ENCODE measurements around the gene HEMGN.
A peak's percentile ranks its signal among the peaks of the same experiment; 100 is the strongest.

Gene HEMGN

DNA sequence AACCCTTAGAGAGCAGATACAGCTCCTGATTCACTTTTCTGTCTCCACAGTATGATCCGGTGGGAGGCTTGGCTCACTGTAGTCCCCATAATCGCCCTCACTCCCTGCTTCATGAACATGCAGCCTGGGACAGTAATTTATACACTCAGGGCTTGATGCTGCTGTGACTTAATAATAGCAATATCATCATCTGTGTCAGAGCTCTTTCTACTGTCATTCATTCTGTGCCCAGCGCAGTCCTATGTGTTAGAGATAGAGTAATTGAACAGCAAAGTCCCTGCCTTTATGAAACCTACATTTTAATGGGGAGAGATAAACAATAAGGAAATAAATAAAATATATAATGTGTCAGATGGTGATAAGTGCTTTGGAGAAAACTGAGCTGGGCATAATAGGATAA, 2.8 kb upstream of the HEMGN start:
- no peak overlapping the region for H3K27ac ChIP-seq (ENCODE audit: low read depth, low read length)
- H3K9me3 ChIP-seq (ENCODE audit: low read length): no peaks in the 10 kb centered on the region
- no peak overlapping the region for H3K9ac ChIP-seq (ENCODE audit: low read length)
- H3K4me1 ChIP-seq (ENCODE audit: insufficient read depth, low read length): no peaks in the 10 kb centered on the region
- H3K4me3 ChIP-seq (ENCODE audit: low read depth in 1 of 2, low read length in 2 of 2): no peak overlapping the region
- H3K36me3 ChIP-seq (ENCODE audit: insufficient read depth, low read length): no peaks in the 10 kb centered on the region
- H3K27me3 ChIP-seq (ENCODE audit: control insufficient read depth in 1 of 2, insufficient read depth in 2 of 2, low read length in 2 of 2): no peaks in the 10 kb centered on the region

DNA sequence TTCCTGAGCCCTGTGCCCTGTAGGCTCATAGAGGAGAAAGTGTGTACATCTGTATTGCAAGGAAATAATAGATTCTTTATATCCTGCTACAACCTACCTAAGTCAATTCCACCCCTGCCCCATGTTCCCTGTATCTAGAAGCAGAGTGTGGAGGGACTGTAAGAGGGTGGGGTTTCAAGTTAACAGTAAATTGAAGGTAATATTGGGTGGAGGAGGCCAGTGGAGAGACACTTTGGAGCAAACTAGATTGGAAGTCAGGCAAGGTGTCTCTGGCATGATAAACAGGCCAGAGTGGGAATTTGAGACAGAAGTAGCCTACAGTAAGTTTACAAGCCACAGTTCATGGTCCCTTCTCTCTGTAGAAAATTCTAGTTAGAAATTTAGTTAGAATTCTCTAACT, 2.3 kb upstream of the HEMGN start:
- H3K4me1 ChIP-seq (ENCODE audit: insufficient read depth, low read length): no peaks in the 10 kb centered on the region
- H3K36me3 ChIP-seq (ENCODE audit: insufficient read depth, low read length): no peaks in the 10 kb centered on the region
- H3K27ac ChIP-seq (ENCODE audit: low read depth, low read length): no peak overlapping the region
- no peak overlapping the region for H3K9ac ChIP-seq (ENCODE audit: low read length)
- H3K9me3 ChIP-seq (ENCODE audit: low read length): no peaks in the 10 kb centered on the region
- no peak overlapping the region for H3K4me3 ChIP-seq (ENCODE audit: low read depth in 1 of 2, low read length in 2 of 2)
- no peaks in the 10 kb centered on the region for H3K27me3 ChIP-seq (ENCODE audit: control insufficient read depth in 1 of 2, insufficient read depth in 2 of 2, low read length in 2 of 2)

DNA sequence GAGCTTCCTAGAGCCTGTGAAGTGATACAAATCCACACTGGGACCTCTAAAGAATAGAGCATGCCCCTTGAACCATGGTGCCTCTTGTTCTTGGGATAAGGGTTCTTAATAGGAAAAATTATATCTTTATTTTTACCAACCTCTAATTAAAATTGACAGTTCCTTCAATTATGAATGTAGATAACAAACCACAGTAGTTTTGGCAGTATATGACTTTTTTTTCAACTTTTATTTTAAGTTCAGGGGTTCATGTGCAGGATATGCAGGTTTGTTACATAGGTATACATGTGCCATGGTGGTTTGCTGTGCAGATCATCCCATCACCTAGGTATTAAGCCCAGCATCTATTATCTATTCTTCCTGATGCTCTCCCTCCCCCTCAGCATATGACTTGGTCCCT, 974 bp downstream of the HEMGN start:
- Histone ChIP-seq H3K27ac (ENCODE audit: low read depth, low read length) (no peak overlapping the region), H3K36me3 (ENCODE audit: insufficient read depth, low read length) (no peaks in the 10 kb centered on the region), H3K9ac (ENCODE audit: low read length) (no peak overlapping the region), H3K4me3 (ENCODE audit: low read depth in 1 of 2, low read length in 2 of 2) (no peak overlapping the region), H3K27me3 (ENCODE audit: control insufficient read depth in 1 of 2, insufficient read depth in 2 of 2, low read length in 2 of 2) (no peaks in the 10 kb centered on the region), H3K4me1 (ENCODE audit: insufficient read depth, low read length) (no peaks in the 10 kb centered on the region), H3K9me3 (ENCODE audit: low read length) (no peaks in the 10 kb centered on the region)

DNA sequence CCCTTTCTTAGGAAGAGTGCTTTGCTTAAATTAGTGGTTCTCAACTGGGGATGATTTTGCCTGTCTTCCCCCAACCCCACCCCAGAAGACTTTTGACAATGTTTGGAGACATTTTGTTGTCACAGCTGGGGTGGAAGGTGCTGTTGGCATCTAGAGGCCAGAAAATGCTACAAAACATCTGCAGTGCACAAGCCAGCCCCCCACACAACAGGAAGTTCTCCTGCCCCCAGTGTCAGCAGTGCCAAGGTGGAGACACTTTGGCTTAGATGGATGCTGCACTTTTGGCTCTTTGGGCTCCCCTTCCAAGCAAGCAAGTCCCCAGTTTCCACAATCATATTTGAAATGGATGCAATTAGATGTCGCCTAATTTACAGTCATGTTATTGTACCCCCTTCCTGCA, 2.7 kb downstream of the HEMGN start:
- no peaks in the 10 kb centered on the region for H3K9me3 ChIP-seq (ENCODE audit: low read length)
- H3K4me3 ChIP-seq (ENCODE audit: low read depth in 1 of 2, low read length in 2 of 2): no peak overlapping the region
- H3K9ac ChIP-seq (ENCODE audit: low read length): no peak overlapping the region
- H3K36me3 ChIP-seq (ENCODE audit: insufficient read depth, low read length): no peaks in the 10 kb centered on the region
- H3K27me3 ChIP-seq (ENCODE audit: control insufficient read depth in 1 of 2, insufficient read depth in 2 of 2, low read length in 2 of 2): no peaks in the 10 kb centered on the region
- no peaks in the 10 kb centered on the region for H3K4me1 ChIP-seq (ENCODE audit: insufficient read depth, low read length)
- H3K27ac ChIP-seq (ENCODE audit: low read depth, low read length): no peak overlapping the region

DNA sequence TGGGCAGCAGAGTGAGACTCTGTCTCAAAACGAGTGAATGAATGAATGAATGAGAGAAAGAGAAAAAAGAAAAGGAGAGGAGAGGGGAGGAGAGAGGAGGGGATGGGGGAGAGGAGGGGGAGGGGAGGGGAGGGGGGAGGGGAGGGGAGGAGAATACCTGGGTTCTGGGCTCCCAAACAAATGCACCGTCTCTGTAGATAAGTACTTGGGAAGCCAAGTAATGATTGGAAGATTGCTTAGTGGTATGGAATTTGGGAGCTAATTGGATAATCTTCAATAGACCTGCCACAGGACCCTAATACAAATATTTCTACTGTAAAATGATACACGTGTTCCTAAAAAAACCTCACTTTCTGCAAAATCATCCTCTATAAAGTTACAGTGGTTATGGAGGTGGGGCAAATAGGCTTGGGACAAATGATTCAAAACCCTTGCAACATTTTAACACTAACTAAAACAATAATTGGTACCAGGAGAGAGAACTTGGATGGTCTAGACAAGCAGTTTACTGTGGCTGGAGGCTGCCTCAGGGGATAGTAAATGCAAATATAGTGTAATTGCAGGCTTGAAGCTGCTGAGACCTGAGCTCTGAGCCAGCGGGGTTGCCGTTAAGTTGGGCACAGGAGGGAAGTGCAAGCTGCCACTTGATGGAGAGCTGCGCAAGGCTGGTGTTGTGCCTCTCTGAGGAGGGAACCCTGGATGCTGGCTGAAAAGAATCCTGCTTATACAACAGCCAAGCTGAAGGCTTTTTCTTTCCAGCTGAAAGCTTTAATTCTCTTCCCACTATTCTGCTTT, 3.5 kb downstream of the HEMGN start:
- no peak overlapping the region for H3K9ac ChIP-seq (ENCODE audit: low read length)
- H3K27ac ChIP-seq (ENCODE audit: low read depth, low read length): no peak overlapping the region
- H3K4me1 ChIP-seq (ENCODE audit: insufficient read depth, low read length): no peaks in the 10 kb centered on the region
- H3K27me3 ChIP-seq (ENCODE audit: control insufficient read depth in 1 of 2, insufficient read depth in 2 of 2, low read length in 2 of 2): no peaks in the 10 kb centered on the region
- no peak overlapping the region for H3K4me3 ChIP-seq (ENCODE audit: low read depth in 1 of 2, low read length in 2 of 2)
- H3K36me3 ChIP-seq (ENCODE audit: insufficient read depth, low read length): no peaks in the 10 kb centered on the region
- no peaks in the 10 kb centered on the region for H3K9me3 ChIP-seq (ENCODE audit: low read length)

DNA sequence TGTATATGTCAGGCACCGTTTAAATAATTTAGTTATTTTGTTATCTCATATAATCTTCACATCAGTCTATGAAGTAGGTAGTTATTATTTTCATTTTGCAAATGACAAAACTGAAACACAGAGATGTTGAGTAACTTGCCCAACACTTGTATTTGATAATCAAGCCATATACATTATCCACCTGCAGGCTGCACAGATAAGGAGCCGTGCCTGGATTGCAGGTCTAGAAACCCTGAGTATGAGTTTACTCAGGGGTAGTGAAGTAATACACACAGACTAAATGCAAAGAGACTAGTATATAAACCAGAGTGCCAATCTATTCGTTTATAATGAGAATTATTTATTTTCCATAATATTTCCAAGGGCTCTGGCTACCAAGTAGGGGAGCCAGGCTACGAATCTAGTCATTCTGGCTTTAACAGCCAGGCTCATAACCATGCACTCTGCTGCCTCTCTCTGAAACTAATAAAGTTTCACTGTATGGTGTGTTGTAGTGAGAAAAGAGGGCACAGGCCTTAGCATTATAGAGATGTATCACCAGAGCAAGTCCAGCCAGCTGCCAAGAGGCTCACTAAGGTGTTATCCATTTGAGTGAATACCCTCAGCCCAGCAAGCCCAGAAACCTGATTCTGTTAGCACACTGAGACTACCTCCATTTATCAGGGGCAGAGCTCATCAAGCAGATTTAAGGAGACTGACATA, 4.5 kb downstream of the HEMGN start:
- no peak overlapping the region for H3K27ac ChIP-seq (ENCODE audit: low read depth, low read length)
- H3K27me3 ChIP-seq (ENCODE audit: control insufficient read depth in 1 of 2, insufficient read depth in 2 of 2, low read length in 2 of 2): no peaks in the 10 kb centered on the region
- no peak overlapping the region for H3K9ac ChIP-seq (ENCODE audit: low read length)
- no peaks in the 10 kb centered on the region for H3K9me3 ChIP-seq (ENCODE audit: low read length)
- H3K4me1 ChIP-seq (ENCODE audit: insufficient read depth, low read length): no peaks in the 10 kb centered on the region
- no peaks in the 10 kb centered on the region for H3K36me3 ChIP-seq (ENCODE audit: insufficient read depth, low read length)
- no peak overlapping the region for H3K4me3 ChIP-seq (ENCODE audit: low read depth in 1 of 2, low read length in 2 of 2)

DNA sequence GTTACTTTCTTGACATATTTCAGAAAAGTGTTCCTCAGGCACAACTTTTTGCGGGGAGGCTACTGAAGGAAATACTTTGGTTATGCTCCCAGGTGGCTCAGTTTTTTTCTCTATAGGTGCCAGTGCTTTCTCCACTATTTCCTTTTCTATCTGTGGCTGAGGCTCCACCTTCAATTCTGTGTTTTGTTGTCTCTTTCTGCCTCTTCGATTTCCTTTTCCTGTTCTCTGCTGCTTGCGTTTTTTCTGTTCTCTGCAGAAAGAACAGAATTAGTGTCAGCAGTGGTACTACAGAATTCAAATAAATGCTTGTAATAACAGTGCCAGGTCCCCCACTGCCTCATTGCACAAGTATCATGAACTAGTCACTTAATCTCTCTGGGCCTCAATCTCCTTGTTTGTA, 7.0 kb downstream of the HEMGN start:
- H3K4me1 ChIP-seq (ENCODE audit: insufficient read depth, low read length): no peaks in the 10 kb centered on the region
- H3K27me3 ChIP-seq (ENCODE audit: control insufficient read depth in 1 of 2, insufficient read depth in 2 of 2, low read length in 2 of 2): no peaks in the 10 kb centered on the region
- H3K9me3 ChIP-seq (ENCODE audit: low read length): no peaks in the 10 kb centered on the region
- H3K4me3 ChIP-seq (ENCODE audit: low read depth in 1 of 2, low read length in 2 of 2): no peak overlapping the region
- H3K36me3 ChIP-seq (ENCODE audit: insufficient read depth, low read length): no peaks in the 10 kb centered on the region
- H3K9ac ChIP-seq (ENCODE audit: low read length): no peak overlapping the region
- H3K27ac ChIP-seq (ENCODE audit: low read depth, low read length): no peak overlapping the region

DNA sequence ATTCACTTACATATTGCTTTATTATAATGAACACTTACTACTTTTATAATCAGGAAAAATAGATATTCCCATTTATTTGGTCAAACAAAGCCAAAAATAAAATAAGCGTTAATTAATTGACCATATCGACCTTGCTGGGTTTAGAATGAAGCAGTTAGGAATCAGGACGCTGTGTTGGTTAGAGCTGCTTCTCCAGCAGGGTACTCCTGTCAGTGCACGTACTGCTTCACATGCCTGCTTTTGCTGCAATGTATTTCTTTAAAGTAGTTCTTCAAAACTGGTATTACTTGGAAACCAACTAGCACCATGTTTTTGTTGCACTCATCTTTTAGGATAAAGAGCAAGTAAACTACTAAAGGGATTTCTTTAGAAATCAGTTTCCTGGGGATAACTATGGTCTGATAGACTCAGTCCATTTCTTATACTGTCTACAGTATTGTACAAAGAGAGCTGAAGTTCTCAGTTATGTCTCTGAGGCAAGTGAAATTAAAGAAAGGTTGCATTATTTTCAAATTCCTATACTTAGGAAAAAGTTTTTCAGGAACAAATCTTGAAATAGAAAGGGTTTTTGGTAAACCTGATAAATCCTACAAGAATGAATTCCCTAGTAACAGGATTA, 8.9 kb downstream of the HEMGN start:
- no peak overlapping the region for H3K4me3 ChIP-seq (ENCODE audit: low read depth in 1 of 2, low read length in 2 of 2)
- H3K4me1 ChIP-seq (ENCODE audit: insufficient read depth, low read length): no peaks in the 10 kb centered on the region
- no peak overlapping the region for H3K9ac ChIP-seq (ENCODE audit: low read length)
- H3K27me3 ChIP-seq (ENCODE audit: control insufficient read depth in 1 of 2, insufficient read depth in 2 of 2, low read length in 2 of 2): no peaks in the 10 kb centered on the region
- H3K27ac ChIP-seq (ENCODE audit: low read depth, low read length): no peak overlapping the region
- H3K36me3 ChIP-seq (ENCODE audit: insufficient read depth, low read length): no peaks in the 10 kb centered on the region
- no peaks in the 10 kb centered on the region for H3K9me3 ChIP-seq (ENCODE audit: low read length)

DNA sequence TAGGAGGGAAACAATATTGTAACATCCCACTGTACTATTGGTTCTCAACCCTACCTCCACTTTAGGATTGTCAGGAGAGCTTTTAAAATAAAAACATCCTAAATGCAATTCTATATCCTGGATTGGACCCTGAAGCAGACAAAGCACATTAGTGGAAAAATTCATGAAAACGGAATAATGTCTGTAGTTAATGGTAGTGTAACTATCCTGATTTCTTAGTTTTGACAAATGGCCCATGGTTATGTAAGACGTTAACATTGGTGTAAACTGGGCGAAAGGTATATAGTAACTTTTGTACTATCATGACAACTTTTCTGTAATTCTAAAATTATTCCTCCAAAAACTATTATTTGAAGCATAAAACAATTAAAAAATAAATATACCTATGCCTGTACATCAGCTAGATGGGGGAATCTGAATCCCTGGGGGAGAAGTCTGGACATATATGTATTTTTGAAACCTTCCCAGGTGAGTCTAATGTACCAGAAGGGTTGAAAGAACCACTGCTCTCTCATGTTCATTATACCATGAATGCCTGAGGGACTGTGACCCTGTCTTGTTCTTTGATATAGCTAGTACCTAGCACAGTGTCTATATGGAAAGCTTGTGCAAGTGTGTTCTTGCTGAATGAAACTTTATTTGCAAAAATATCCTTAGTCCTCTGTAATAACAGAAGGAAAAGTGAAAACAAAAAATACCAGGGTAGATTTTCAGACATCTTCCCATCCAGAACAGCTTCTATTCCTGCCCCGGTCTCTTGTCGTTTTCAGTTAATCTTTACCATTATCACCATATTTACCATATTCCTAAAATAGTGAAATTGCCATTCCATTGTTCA, 12.3 kb downstream of the HEMGN start:
- H3K9me3 ChIP-seq (ENCODE audit: low read length): no peaks in the 10 kb centered on the region
- H3K4me1 ChIP-seq (ENCODE audit: insufficient read depth, low read length): peaks cover 9% of the 10 kb centered on the region
- no peak overlapping the region for H3K9ac ChIP-seq (ENCODE audit: low read length)

DNA sequence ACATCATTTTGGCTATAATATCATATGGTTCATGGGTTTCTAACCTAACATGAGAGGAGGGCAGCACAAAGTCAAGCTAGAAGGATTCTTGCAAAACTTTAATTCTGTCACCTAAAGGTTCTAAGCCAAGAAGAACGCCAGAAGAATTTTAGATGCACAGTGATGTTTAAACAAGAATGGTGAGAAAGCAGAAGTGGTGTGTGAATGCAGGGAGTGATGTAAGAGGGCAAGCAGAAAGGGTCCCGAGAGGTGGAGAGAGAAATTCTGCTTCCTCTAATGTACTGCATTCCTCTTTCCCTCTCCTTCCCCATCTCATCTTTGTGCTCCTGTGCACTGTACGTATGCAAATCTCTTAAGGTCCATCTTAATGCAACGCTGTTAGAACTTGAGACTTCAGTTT, 13.6 kb downstream of the HEMGN start:
- H3K9me3 ChIP-seq (ENCODE audit: low read length): no peaks in the 10 kb centered on the region
- no peaks in the 10 kb centered on the region for H3K27me3 ChIP-seq (ENCODE audit: control insufficient read depth in 1 of 2, insufficient read depth in 2 of 2, low read length in 2 of 2)
- peaks cover 4% of the 10 kb centered on the region for H3K36me3 ChIP-seq (ENCODE audit: insufficient read depth, low read length)
- H3K27ac ChIP-seq (ENCODE audit: low read depth, low read length): no peak overlapping the region
- peaks cover 20% of the 10 kb centered on the region for H3K4me1 ChIP-seq (ENCODE audit: insufficient read depth, low read length)
- H3K9ac ChIP-seq (ENCODE audit: low read length): no peak overlapping the region
- no peak overlapping the region for H3K4me3 ChIP-seq (ENCODE audit: low read depth in 1 of 2, low read length in 2 of 2)

More for the DNA sequence above, 12.3 kb downstream of the HEMGN start:
- Histone ChIP-seq H3K27ac (ENCODE audit: low read depth, low read length) (no peak overlapping the region), H3K4me3 (ENCODE audit: low read depth in 1 of 2, low read length in 2 of 2) (no peak overlapping the region), H3K36me3 (ENCODE audit: insufficient read depth, low read length) (no peaks in the 10 kb centered on the region), H3K27me3 (ENCODE audit: control insufficient read depth in 1 of 2, insufficient read depth in 2 of 2, low read length in 2 of 2) (no peaks in the 10 kb centered on the region)

DNA sequence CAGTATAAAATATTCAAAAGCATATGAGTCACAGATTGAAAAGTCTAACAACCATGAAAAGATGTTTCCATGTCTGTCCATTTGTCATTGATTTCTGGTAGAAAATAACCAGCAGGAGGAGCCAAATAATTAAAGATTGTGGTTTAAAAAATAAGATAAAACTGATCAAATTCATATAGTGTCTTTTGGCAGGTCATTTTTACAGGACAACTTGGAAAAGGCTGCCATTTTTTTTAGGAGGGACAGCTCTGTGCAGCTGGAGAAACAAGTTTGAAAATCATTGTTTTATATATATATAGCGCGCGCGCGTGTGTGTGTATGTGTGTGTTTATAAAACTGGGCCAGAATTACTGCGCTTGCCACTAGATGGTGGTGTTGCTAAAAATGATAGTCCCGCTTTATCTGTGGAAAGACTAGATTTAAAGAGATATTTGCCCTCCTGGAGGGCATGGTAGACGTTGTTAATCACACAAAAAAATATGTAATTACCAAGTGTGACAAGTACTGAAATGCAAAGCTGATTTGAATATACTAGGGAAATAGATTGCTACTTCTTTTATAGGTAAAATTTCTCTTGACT, 14.4 kb downstream of the HEMGN start:
- H3K27me3 ChIP-seq (ENCODE audit: control insufficient read depth in 1 of 2, insufficient read depth in 2 of 2, low read length in 2 of 2): no peaks in the 10 kb centered on the region
- peaks cover 21% of the 10 kb centered on the region for H3K4me1 ChIP-seq (ENCODE audit: insufficient read depth, low read length)
- H3K36me3 ChIP-seq (ENCODE audit: insufficient read depth, low read length): peaks cover 4% of the 10 kb centered on the region
- peak overlapping the region; percentile 31 for H3K27ac ChIP-seq (ENCODE audit: low read depth, low read length)
- no peak overlapping the region for H3K9ac ChIP-seq (ENCODE audit: low read length)
- no peak overlapping the region for H3K4me3 ChIP-seq (ENCODE audit: low read depth in 1 of 2, low read length in 2 of 2)
- H3K9me3 ChIP-seq (ENCODE audit: low read length): no peaks in the 10 kb centered on the region

Data from muscle layer of colon (tissue), 2 donors.